HUES64 (cell line): ENCODE data around the gene AKAP1.

Source experiments
- H3K27ac ChIP-seq: 2 replicates; pipeline ENCODE4 v1.7.0; 2013; ENCODE audit warnings: low read depth, low read length, inconsistent platforms
- H3K27me3 ChIP-seq: 2 replicates; pipeline ENCODE4 v1.6.1; 2013; ENCODE audit warnings: mild to moderate bottlenecking, low read length; ENCODE audit not compliant: insufficient read depth
- H3K36me3 ChIP-seq: 2 replicates; pipeline ENCODE4 v1.6.1; 2013; ENCODE audit warnings: mild to moderate bottlenecking, low read length; ENCODE audit not compliant: insufficient read depth
- H3K4me1 ChIP-seq: 2 replicates; pipeline ENCODE4 v1.6.1; 2013; ENCODE audit warnings: mild to moderate bottlenecking, low read length, moderate library complexity; ENCODE audit not compliant: insufficient read depth
- H3K4me3 ChIP-seq: 2 replicates; pipeline ENCODE4 v1.5.1; 2013; ENCODE audit warnings: mild to moderate bottlenecking, low read length, moderate library complexity
- H3K9ac ChIP-seq: 2 replicates; pipeline ENCODE4 v1.6.1; 2013; ENCODE audit warnings: mild to moderate bottlenecking, low read depth, low read length
- H3K9me3 ChIP-seq: 2 replicates; pipeline ENCODE4 v1.6.1; 2013; ENCODE audit warnings: low read depth, low read length; ENCODE audit not compliant: insufficient read depth
- WGBS: fragments of 150-250, 120-280 bp; methylation state at CpG from one replicate; pipeline ENCODE4 v1.1.7; 2013; ENCODE audit warnings: missing lambda C conversion rate; 5-methylcytosine and 5-hydroxymethylcytosine counted together

The AKAP1 gene

GRCh38 chr17:57146273-57146672 lies 61.2 kb downstream of the AKAP1 start:
- H3K9me3 ChIP-seq: no peaks in the 10 kb centered on the region
- H3K4me1 ChIP-seq: peaks cover 10% of the 10 kb centered on the region
- WGBS: 94% methylated on average over 5 of the region's 5 CpGs
- no peaks in the 10 kb centered on the region for H3K36me3 ChIP-seq
- H3K27ac ChIP-seq: no peak overlapping the region
- H3K9ac ChIP-seq: no peak overlapping the region
- H3K4me3 ChIP-seq: no peak overlapping the region
- no peaks in the 10 kb centered on the region for H3K27me3 ChIP-seq

GRCh38 chr17:57151798-57152197 lies 66.8 kb downstream of the AKAP1 start:
- no peak overlapping the region for H3K9ac ChIP-seq
- no peaks in the 10 kb centered on the region for H3K9me3 ChIP-seq
- H3K36me3 ChIP-seq: no peaks in the 10 kb centered on the region
- no peak overlapping the region for H3K4me3 ChIP-seq
- H3K4me1 ChIP-seq: no peaks in the 10 kb centered on the region
- H3K27ac ChIP-seq: no peak overlapping the region
- WGBS: 96% methylated on average over 10 of the region's 10 CpGs
- H3K27me3 ChIP-seq: no peaks in the 10 kb centered on the region

GRCh38 chr17:57152967-57153528 lies 68.0 kb downstream of the AKAP1 start:
- 93% methylated on average over 7 of the region's 7 CpGs for WGBS
- H3K9ac ChIP-seq: no peak overlapping the region
- no peak overlapping the region for H3K27ac ChIP-seq
- H3K4me3 ChIP-seq: no peak overlapping the region
- no peaks in the 10 kb centered on the region for H3K4me1 ChIP-seq
- no peaks in the 10 kb centered on the region for H3K36me3 ChIP-seq
- H3K27me3 ChIP-seq: no peaks in the 10 kb centered on the region
- no peaks in the 10 kb centered on the region for H3K9me3 ChIP-seq

- no peak overlapping the region for H3K4me3 ChIP-seq
- H3K4me1 ChIP-seq: no peaks in the 10 kb centered on the region
- no peak overlapping the region for H3K9ac ChIP-seq
- WGBS: 97% methylated on average over 2 of the region's 2 CpGs
- no peaks in the 10 kb centered on the region for H3K36me3 ChIP-seq
- H3K27ac ChIP-seq: no peak overlapping the region
- H3K27me3 ChIP-seq: no peaks in the 10 kb centered on the region
- no peaks in the 10 kb centered on the region for H3K9me3 ChIP-seq
These were observed 69.9 kb downstream of the AKAP1 start for GRCh38 chr17:57154921-57155320.

GRCh38 chr17:57158325-57158724 lies 73.3 kb downstream of the AKAP1 start:
- WGBS: 83% methylated on average over 4 of the region's 4 CpGs

GRCh38 chr17:57158795-57159194 lies 73.7 kb downstream of the AKAP1 start:
- WGBS: 86% methylated on average over 1 of the region's 1 CpG
- no peak overlapping the region for H3K4me3 ChIP-seq
- H3K27me3 ChIP-seq: no peaks in the 10 kb centered on the region

More at GRCh38 chr17:57158325-57158724, 73.3 kb downstream of the AKAP1 start:
- Histone ChIP-seq H3K4me1 (no peaks in the 10 kb centered on the region), H3K27me3 (no peaks in the 10 kb centered on the region), H3K36me3 (no peaks in the 10 kb centered on the region), H3K27ac (no peak overlapping the region), H3K9ac (no peak overlapping the region), H3K4me3 (no peak overlapping the region), H3K9me3 (no peaks in the 10 kb centered on the region)

GRCh38 chr17:57160624-57161023 lies 75.6 kb downstream of the AKAP1 start:
- Histone ChIP-seq H3K9me3 (no peaks in the 10 kb centered on the region), H3K27me3 (no peaks in the 10 kb centered on the region), H3K9ac (no peak overlapping the region), H3K36me3 (no peaks in the 10 kb centered on the region), H3K27ac (no peak overlapping the region), H3K4me1 (no peaks in the 10 kb centered on the region), H3K4me3 (no peak overlapping the region)
- 96% methylated on average over 3 of the region's 3 CpGs for WGBS

More at GRCh38 chr17:57158795-57159194, 73.7 kb downstream of the AKAP1 start:
- no peak overlapping the region for H3K27ac ChIP-seq
- no peaks in the 10 kb centered on the region for H3K36me3 ChIP-seq
- no peaks in the 10 kb centered on the region for H3K9me3 ChIP-seq
- no peaks in the 10 kb centered on the region for H3K4me1 ChIP-seq
- H3K9ac ChIP-seq: no peak overlapping the region

GRCh38 chr17:57164814-57165213 lies 79.8 kb downstream of the AKAP1 start:
- no peaks in the 10 kb centered on the region for H3K9me3 ChIP-seq
- no peak overlapping the region for H3K9ac ChIP-seq
- H3K36me3 ChIP-seq: no peaks in the 10 kb centered on the region
- H3K4me1 ChIP-seq: peaks cover 13% of the 10 kb centered on the region; the same call in 1 of the 2 replicates
- WGBS: 77% methylated on average over 4 of the region's 4 CpGs
- H3K27ac ChIP-seq: no peak overlapping the region
- H3K4me3 ChIP-seq: no peak overlapping the region
- no peaks in the 10 kb centered on the region for H3K27me3 ChIP-seq

DNA sequence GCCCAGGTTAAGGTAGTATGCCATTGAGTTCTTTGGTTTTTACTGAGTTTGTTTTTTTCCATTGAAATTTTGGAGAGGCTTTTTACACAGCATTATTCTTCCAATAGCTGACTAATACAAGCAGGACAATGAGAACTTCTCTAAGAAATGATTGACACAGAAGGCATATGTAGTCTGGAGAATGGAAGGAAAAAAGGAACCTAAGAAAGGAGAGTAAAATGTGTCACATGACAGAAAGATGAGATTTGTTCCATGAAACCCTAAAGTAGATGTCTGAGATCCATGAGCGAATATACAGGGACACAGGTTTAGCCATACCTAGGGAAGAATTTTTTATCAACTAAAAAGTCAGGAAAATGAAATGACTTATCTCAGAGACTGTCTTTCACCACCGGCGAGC lies 80.7 kb downstream of the AKAP1 start:
- no peaks in the 10 kb centered on the region for H3K36me3 ChIP-seq
- H3K4me1 ChIP-seq: peaks cover 13% of the 10 kb centered on the region; the same call in 1 of the 2 replicates
- no peak overlapping the region for H3K4me3 ChIP-seq
- no peak overlapping the region for H3K9ac ChIP-seq
- no peaks in the 10 kb centered on the region for H3K9me3 ChIP-seq
- no peak overlapping the region for H3K27ac ChIP-seq
- 94% methylated on average over 3 of the region's 3 CpGs for WGBS
- no peaks in the 10 kb centered on the region for H3K27me3 ChIP-seq

DNA sequence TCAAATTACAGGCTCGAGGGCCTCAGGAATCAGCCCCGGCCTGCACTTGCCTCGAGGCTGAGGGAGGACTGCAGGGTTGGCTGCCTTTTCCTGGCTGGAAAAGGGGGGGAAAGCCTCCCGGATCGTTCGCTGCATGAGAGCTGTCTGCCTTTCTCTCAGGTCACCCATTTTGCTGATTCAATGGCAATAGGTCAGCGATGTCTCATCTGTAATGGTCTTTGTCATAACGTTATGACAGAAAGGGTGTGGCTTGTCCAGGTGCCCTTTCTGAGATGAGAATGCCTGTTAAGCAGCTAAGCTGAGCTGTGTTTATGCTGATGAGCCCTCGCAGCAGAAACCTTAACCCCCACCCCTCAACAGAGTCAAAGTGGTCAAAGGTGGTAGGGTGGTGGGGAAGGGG lies 81.8 kb downstream of the AKAP1 start:
- H3K9me3 ChIP-seq: no peaks in the 10 kb centered on the region
- H3K27ac ChIP-seq: no peak overlapping the region
- no peaks in the 10 kb centered on the region for H3K27me3 ChIP-seq
- no peaks in the 10 kb centered on the region for H3K36me3 ChIP-seq
- no peak overlapping the region for H3K9ac ChIP-seq
- 38% methylated on average over 8 of the region's 9 CpGs for WGBS
- H3K4me1 ChIP-seq: peaks cover 13% of the 10 kb centered on the region; the same call in 1 of the 2 replicates
- no peak overlapping the region for H3K4me3 ChIP-seq

DNA sequence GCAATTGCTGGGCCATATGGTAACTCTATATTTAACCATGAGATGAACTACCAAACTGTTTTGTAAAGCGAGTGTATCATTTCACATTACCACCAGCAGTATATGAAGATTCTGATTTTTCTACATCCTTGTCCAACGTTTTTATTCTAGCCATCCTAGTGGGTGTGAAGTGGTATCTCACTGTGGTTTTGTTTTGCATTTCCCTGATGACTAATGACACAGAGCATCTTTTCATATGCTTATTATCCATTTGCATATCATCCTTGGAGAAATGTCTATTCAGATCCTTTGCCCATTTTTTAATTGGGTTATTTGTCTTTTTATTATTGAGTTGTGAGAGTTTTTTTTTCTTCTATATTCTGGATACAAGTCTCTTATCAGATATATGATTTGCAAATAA lies 83.6 kb downstream of the AKAP1 start:
- Histone ChIP-seq H3K4me3 (no peak overlapping the region), H3K9me3 (no peaks in the 10 kb centered on the region), H3K9ac (no peak overlapping the region), H3K27me3 (no peaks in the 10 kb centered on the region), H3K4me1 (peaks cover 13% of the 10 kb centered on the region; the same call in 1 of the 2 replicates), H3K27ac (no peak overlapping the region), H3K36me3 (no peaks in the 10 kb centered on the region)
- 83% methylated on average over 1 of the region's 2 CpGs for WGBS

DNA sequence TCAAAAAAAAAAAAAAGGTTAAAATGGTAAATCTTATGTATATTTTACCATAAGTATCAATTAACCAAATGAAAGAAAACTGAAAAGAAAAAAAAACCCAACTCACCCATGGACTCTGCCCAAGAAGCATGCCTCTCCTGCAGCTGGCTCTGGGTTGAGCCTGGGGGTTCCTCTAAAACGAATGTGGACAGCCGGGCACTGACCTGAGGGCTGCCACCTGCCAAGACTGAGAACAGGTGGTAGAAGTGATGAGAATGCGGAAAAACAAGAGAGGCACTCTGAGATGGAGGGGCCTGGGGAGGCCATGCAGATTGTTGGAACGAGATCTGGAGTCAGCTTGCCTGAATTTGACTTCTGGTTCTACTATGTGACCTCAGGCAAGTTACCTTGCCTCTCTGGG lies 85.8 kb downstream of the AKAP1 start:
- Histone ChIP-seq H3K4me3 (no peak overlapping the region), H3K27ac (no peak overlapping the region), H3K9me3 (no peaks in the 10 kb centered on the region), H3K9ac (no peak overlapping the region), H3K4me1 (peaks cover 13% of the 10 kb centered on the region; the same call in 1 of the 2 replicates), H3K36me3 (no peaks in the 10 kb centered on the region), H3K27me3 (no peaks in the 10 kb centered on the region)
- 67% methylated on average over 4 of the region's 4 CpGs for WGBS
